Stimulated activated CD8-positive, alpha-beta memory T cell treated with anti-CD3 and anti-CD28 coated beads, Interleukin-2, amount 100 ng/mL, for 48 hours (primary cell): Measurements from ENCODE around the gene PTPRN2.

ENCODE experiments used
- DNase-seq, 2 donors: peaks; one replicate each; pipeline ENCODE4 v3.0.0-alpha.2; 2020; ENCODE audit warnings: low read depth in 2 of 2

Gene PTPRN2

GRCh38 chr7:157998884-157999552 lies 588.6 kb downstream of the PTPRN2 start:
- no peak for DNase-seq

GRCh38 chr7:157997471-157997870 lies 590.2 kb downstream of the PTPRN2 start:
- DNase-seq = no peak

GRCh38 chr7:157997080-157997440 lies 590.6 kb downstream of the PTPRN2 start:
- DNase-seq = no peak

GRCh38 chr7:157996359-157997079 lies 591.1 kb downstream of the PTPRN2 start:
- DNase-seq = no peak

GRCh38 chr7:157995815-157996214 lies 591.8 kb downstream of the PTPRN2 start:
- no peak for DNase-seq

GRCh38 chr7:157994319-157994718 lies 593.3 kb downstream of the PTPRN2 start:
- no peak for DNase-seq

- no peak for DNase-seq
Observed at GRCh38 chr7:157993406-157994105, 594.1 kb downstream of the PTPRN2 start.

GRCh38 chr7:157992511-157993160 lies 595.0 kb downstream of the PTPRN2 start:
- DNase-seq = no peak

GRCh38 chr7:157991761-157992160 lies 595.9 kb downstream of the PTPRN2 start:
- no peak for DNase-seq

GRCh38 chr7:157991351-157991750 lies 596.3 kb downstream of the PTPRN2 start:
- no peak for DNase-seq

GRCh38 chr7:157990881-157991250 lies 596.8 kb downstream of the PTPRN2 start:
- no peak for DNase-seq

GRCh38 chr7:157990226-157990880 lies 597.3 kb downstream of the PTPRN2 start:
- no peak for DNase-seq

GRCh38 chr7:157989589-157989988 lies 598.0 kb downstream of the PTPRN2 start:
- no peak for DNase-seq

GRCh38 chr7:157987906-157988305 lies 599.7 kb downstream of the PTPRN2 start:
- DNase-seq = no peak

GRCh38 chr7:157986051-157986450 lies 601.6 kb downstream of the PTPRN2 start:
- DNase-seq = no peak

GRCh38 chr7:157985636-157986035 lies 602.0 kb downstream of the PTPRN2 start:
- DNase-seq = no peak

- DNase-seq = no peak
Observed at GRCh38 chr7:157984423-157985163, 603.0 kb downstream of the PTPRN2 start.

GRCh38 chr7:157983502-157984422 lies 603.9 kb downstream of the PTPRN2 start:
- DNase-seq = no peak

GRCh38 chr7:157981778-157982177 lies 605.8 kb downstream of the PTPRN2 start:
- no peak for DNase-seq

- no peak for DNase-seq
Observed at GRCh38 chr7:157980774-157981173, 606.8 kb downstream of the PTPRN2 start.
